ENCODE data around the gene CHTF8.
A peak's percentile ranks its signal among the peaks of the same experiment; 100 is the strongest.
"Not testable (repeated sequence)": the region's sequence is repeated elsewhere in the genome, so short reads cannot be mapped to it uniquely, and the experiment has no call there.

The CHTF8 gene

DNA sequence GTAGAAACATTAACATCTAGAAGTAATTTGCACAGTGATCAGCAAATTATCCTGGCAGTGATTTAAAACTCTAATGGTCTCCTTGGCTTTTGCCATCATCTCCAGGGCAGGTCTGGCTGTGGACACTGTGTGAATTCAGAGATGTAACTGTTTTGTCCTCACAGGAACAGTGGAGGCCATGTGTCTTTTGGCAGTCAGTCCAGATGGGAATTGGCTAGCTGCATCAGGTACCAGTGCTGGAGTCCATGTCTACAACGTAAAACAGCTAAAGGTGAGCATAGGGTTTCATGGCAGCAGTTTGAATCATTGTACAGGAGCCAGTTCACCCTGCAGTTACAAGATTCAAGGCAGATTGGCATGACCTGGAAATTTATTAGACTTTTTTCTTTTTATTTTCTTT lies 27.8 kb upstream of the CHTF8 start:
- in situ Hi-C loops (cut with HindIII; ENCODE audit: low pct_unique_long_range_greater_than_20kb, low sequenced_read_pairs): no loop called here
- no peak for DNase-seq (ENCODE audit: low read depth in 1 of 2, low spot score in 1 of 2)
- TF ChIP-seq JUND (IDR thresholded peaks at IDR 0.05; ENCODE audit: low read depth): no peak

- TF ChIP-seq JUND (IDR thresholded peaks at IDR 0.05; ENCODE audit: low read depth): no peak
- in situ Hi-C loops (cut with HindIII; ENCODE audit: low pct_unique_long_range_greater_than_20kb, low sequenced_read_pairs): no loop called here
- no peak for DNase-seq (ENCODE audit: low read depth in 1 of 2, low spot score in 1 of 2)
Observed at GRCh38 chr16:69157196-69157595, 24.8 kb upstream of the CHTF8 start.

GRCh38 chr16:69150146-69150865 lies 17.9 kb upstream of the CHTF8 start:
- peak; percentile 60 to 80 for DNase-seq (ENCODE audit: low read depth in 1 of 2, low spot score in 1 of 2)
- in situ Hi-C loops (cut with HindIII; ENCODE audit: low pct_unique_long_range_greater_than_20kb, low sequenced_read_pairs): no loop called here
- no peak for TF ChIP-seq JUND (IDR thresholded peaks at IDR 0.05; ENCODE audit: low read depth)

GRCh38 chr16:69149621-69150020 lies 17.2 kb upstream of the CHTF8 start:
- DNase-seq (ENCODE audit: low read depth in 1 of 2, low spot score in 1 of 2); in situ Hi-C loops (cut with HindIII; ENCODE audit: low pct_unique_long_range_greater_than_20kb, low sequenced_read_pairs): not testable (repeated sequence)

GRCh38 chr16:69145658-69146057 lies 13.3 kb upstream of the CHTF8 start:
- no peak for DNase-seq (ENCODE audit: low read depth in 1 of 2, low spot score in 1 of 2)
- no peak for TF ChIP-seq JUND (IDR thresholded peaks at IDR 0.05; ENCODE audit: low read depth)
- in situ Hi-C loops (cut with HindIII; ENCODE audit: low pct_unique_long_range_greater_than_20kb, low sequenced_read_pairs): no loop called here

DNA sequence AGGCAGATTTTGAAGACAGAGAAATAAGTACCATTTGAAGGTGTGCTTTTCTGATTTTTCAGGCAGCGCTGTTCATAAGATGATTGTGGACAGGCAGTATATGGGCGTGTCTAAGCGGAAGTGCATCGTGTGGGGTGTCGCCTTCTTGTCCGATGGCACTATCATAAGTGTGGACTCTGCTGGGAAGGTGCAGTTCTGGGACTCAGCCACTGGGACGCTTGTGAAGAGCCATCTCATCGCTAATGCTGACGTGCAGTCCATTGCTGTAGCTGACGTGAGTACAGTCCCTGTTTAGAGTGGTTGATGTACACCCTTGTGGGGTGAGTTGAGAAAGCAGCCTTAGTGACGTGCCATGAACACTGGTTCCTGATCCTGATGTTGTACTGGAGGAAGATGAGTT lies 10.7 kb upstream of the CHTF8 start:
- no peak for TF ChIP-seq JUND (IDR thresholded peaks at IDR 0.05; ENCODE audit: low read depth)
- DNase-seq (ENCODE audit: low read depth in 1 of 2, low spot score in 1 of 2): peak in 1 of 2 experiments; percentile 32
- in situ Hi-C loops (cut with HindIII; ENCODE audit: low pct_unique_long_range_greater_than_20kb, low sequenced_read_pairs): no loop called here

DNA sequence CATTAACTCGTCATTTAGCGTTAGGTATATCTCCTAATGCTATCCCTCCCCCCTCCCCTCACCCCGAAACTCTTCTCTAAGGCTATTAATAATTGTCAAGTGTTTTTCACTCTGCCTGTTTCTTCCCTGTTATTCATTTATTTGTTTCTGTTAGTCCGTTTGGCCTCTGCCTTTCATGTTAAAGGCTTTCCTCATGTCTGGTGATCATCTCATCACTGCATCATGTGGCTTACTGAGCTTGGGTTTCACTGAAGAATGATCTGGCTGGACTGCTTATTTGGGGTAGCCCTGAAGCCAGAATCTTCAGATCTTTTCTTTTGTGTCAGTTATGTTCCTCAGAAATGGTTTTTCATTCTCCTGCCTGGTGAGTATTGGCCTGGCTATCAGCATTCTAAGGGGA lies 9.5 kb upstream of the CHTF8 start:
- DNase-seq (ENCODE audit: low read depth in 1 of 2, low spot score in 1 of 2): no peak
- no peak for TF ChIP-seq JUND (IDR thresholded peaks at IDR 0.05; ENCODE audit: low read depth)
- in situ Hi-C loops (cut with HindIII; ENCODE audit: low pct_unique_long_range_greater_than_20kb, low sequenced_read_pairs): no loop called here

DNA sequence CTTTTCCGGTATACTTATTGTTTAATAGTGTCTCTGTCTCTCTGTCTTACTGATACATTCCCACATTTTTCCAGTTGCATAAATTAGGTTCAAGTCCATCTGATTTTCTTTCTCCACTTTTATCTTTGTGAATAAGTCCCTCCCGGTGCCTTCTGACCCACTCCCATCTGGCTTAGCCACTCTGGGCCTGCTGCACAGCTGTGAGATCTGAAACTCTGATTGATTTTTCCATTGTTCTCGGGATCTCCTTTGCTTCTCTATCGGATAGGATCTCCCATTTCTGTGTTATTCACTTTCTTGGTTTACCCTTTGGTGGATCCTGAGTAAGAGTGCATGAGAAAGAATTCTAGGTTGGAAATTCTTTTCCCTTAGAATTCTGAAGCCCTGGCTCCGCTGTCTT lies 8.6 kb upstream of the CHTF8 start:
- DNase-seq (ENCODE audit: low read depth in 1 of 2, low spot score in 1 of 2): no peak
- no peak for TF ChIP-seq JUND (IDR thresholded peaks at IDR 0.05; ENCODE audit: low read depth)
- in situ Hi-C loops (cut with HindIII; ENCODE audit: low pct_unique_long_range_greater_than_20kb, low sequenced_read_pairs): no loop called here

DNA sequence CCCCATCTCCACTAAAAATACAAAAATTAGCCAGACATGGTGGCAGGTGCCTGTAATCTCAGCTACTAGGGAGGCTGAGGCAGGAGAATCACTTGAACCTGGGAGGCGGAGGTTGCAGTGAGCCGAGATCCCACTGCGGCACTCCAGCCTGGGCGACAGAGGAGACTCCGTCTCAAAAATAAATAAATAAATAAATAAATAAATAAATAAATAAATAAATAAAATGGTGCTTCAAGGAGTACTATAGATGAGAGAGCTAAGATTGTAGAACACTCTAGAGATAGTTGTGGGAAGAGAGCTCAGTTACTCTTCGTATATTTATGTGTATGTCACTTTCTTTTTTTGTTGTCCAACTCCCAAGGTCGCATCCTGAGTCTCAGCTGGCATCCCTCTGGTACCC lies 7.1 kb upstream of the CHTF8 start:
- DNase-seq (ENCODE audit: low read depth in 1 of 2, low spot score in 1 of 2); in situ Hi-C loops (cut with HindIII; ENCODE audit: low pct_unique_long_range_greater_than_20kb, low sequenced_read_pairs): not testable (repeated sequence)

GRCh38 chr16:69138608-69139007 lies 6.2 kb upstream of the CHTF8 start:
- in situ Hi-C loops (cut with HindIII; ENCODE audit: low pct_unique_long_range_greater_than_20kb, low sequenced_read_pairs): no loop called here
- no peak for TF ChIP-seq JUND (IDR thresholded peaks at IDR 0.05; ENCODE audit: low read depth)
- DNase-seq (ENCODE audit: low read depth in 1 of 2, low spot score in 1 of 2): no peak

GRCh38 chr16:69133373-69133954 lies 1.1 kb upstream of the CHTF8 start:
- no peak for DNase-seq (ENCODE audit: low read depth in 1 of 2, low spot score in 1 of 2)
- TF ChIP-seq JUND (IDR thresholded peaks at IDR 0.05; ENCODE audit: low read depth): no peak
- in situ Hi-C loops (cut with HindIII; ENCODE audit: low pct_unique_long_range_greater_than_20kb, low sequenced_read_pairs): no loop called here

DNA sequence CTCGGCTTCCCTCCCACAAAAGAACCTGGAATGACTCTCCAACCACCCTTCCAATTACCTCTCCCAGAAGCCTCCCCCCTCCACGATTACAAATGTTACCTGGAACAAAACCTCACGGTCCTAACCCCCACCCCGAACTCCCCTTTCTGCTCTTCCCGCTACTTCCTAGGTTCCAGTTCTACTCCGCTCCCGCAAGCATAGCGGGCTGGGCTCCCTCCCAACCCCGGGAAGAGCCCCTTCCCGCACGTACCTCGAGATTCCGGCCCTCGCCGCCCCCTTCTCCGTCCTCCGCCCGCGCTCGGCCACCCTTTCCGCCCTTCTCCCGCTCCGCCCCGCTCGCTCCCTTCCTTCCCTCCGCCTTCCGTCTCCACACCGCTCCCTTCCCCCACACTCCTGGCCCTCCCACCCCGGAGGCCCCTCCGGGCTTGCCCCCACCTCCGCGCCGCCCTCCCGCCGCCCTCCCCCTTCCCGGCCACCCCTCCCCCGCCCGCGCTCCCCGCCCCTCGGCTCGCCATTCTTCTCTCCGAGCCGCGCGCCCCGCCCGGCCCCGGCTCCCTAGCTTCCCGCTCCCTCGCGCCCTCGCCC lies 457 bp downstream of the CHTF8 start:
- TF ChIP-seq JUND (IDR thresholded peaks at IDR 0.05; ENCODE audit: low read depth): no peak
- in situ Hi-C loops (cut with HindIII; ENCODE audit: low pct_unique_long_range_greater_than_20kb, low sequenced_read_pairs): no loop called here
- DNase-seq (ENCODE audit: low read depth in 1 of 2, low spot score in 1 of 2): peak; percentile 78 to 84

- TF ChIP-seq JUND (IDR thresholded peaks at IDR 0.05; ENCODE audit: low read depth): no peak
- in situ Hi-C loops (cut with HindIII; ENCODE audit: low pct_unique_long_range_greater_than_20kb, low sequenced_read_pairs): no loop called here
- peak; percentile 24 to 34 for DNase-seq (ENCODE audit: low read depth in 1 of 2, low spot score in 1 of 2)
Observed at GRCh38 chr16:69131167-69131838, 1.1 kb downstream of the CHTF8 start.
